Measurements from ENCODE around the gene GALNT16. TPM values are rescaled to one million over a fixed set of nuclear protein-coding genes. Genes with fewer than 3 reads are reported as not detected.

The GALNT16 gene
- total RNA-seq, 1 donor from 2014 or later: 12.4 TPM

DNA sequence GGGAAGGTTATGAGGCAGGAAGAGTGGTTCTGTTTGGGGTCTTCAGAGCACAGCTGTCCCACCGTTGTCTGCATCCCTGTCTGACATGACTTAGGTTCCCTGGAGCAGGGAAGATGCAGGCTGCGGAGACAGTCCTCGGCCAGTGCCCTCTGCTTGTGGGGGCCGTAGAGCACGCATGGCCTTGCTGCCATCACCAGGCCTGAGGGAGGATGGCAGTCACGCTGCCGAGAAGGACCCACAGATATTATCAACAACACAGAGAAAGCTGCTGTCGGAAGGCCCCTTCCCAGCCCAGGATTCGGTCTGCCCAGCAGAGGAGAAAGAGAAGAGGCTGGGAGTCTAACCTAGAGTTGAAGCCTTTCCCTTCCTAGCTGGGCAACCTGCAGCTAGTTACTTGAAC is 103.1 kb downstream of the GALNT16 start:
- no peaks in the 10 kb centered on the region for H3K36me3 Mint-ChIP-seq
- no peak for DNase-seq (ENCODE audit: extremely low spot score, unreplicated experiment)

DNA sequence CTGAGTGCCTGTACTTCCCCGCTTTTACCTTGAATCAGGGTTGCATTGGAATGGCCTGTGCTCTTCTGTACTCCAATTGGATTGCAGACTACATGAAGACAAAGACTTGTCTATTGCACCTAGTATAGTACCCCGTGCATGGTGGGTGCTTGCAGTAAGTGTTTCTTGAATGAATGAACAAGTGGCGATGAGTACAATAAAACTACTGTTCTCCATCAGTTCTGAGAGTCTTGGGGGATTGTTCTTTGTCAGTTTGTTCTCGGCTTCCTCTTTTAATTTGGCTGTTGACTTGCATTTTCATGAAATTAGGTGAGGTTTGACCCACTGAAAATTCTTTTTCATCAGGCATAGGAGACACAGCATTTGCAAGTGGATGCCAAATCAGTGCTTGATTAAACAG is 104.0 kb downstream of the GALNT16 start:
- TF ChIP-seq, protein P1, sequence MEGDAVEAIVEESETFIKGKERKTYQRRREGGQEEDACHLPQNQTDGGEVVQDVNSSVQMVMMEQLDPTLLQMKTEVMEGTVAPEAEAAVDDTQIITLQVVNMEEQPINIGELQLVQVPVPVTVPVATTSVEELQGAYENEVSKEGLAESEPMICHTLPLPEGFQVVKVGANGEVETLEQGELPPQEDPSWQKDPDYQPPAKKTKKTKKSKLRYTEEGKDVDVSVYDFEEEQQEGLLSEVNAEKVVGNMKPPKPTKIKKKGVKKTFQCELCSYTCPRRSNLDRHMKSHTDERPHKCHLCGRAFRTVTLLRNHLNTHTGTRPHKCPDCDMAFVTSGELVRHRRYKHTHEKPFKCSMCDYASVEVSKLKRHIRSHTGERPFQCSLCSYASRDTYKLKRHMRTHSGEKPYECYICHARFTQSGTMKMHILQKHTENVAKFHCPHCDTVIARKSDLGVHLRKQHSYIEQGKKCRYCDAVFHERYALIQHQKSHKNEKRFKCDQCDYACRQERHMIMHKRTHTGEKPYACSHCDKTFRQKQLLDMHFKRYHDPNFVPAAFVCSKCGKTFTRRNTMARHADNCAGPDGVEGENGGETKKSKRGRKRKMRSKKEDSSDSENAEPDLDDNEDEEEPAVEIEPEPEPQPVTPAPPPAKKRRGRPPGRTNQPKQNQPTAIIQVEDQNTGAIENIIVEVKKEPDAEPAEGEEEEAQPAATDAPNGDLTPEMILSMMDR (conservative IDR thresholded peaks at IDR 0.05): no peak

More for the DNA sequence above, 103.1 kb downstream of the GALNT16 start:
- TF ChIP-seq, protein P1 (conservative IDR thresholded peaks at IDR 0.05): peak; percentile 59
- Mint-ChIP-seq H3K9me3 (no peaks in the 10 kb centered on the region), H3K4me1 (ENCODE audit: unreplicated experiment) (no peaks in the 10 kb centered on the region), H3K27me3 (peaks cover 10% of the 10 kb centered on the region), H3K27ac (no peak overlapping the region), H3K4me3 (no peak overlapping the region)

DNA sequence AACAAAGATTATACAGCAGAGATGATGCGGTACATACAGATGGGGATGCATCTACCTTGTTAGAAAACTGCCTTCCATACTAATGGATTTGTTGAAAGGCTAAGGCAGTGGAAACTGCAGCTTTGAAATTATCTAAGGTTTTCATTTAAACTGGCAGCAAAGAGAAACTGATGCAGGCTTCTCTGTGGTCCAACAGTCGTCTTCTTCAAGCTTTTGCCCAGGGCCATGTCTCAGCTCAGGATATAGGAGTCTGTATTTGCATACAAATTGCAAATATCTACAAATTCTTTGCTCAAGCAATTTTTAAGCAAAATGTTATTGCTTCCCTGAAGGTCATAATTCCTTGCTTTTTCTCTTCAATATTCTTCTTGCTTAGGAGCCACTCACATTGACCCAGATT is 104.4 kb downstream of the GALNT16 start:
- Mint-ChIP-seq H3K27me3 (peaks cover 10% of the 10 kb centered on the region), H3K4me1 (ENCODE audit: unreplicated experiment) (no peaks in the 10 kb centered on the region), H3K4me3 (no peak overlapping the region), H3K36me3 (no peaks in the 10 kb centered on the region), H3K27ac (no peak overlapping the region), H3K9me3 (no peaks in the 10 kb centered on the region)
- DNase-seq (ENCODE audit: extremely low spot score, unreplicated experiment): no peak
- TF ChIP-seq, protein P1 (conservative IDR thresholded peaks at IDR 0.05): no peak

More for the DNA sequence above, 104.0 kb downstream of the GALNT16 start:
- Mint-ChIP-seq H3K4me3 (no peak overlapping the region), H3K36me3 (no peaks in the 10 kb centered on the region), H3K27me3 (peaks cover 10% of the 10 kb centered on the region), H3K4me1 (ENCODE audit: unreplicated experiment) (no peaks in the 10 kb centered on the region), H3K9me3 (no peaks in the 10 kb centered on the region), H3K27ac (no peak overlapping the region)
- DNase-seq (ENCODE audit: extremely low spot score, unreplicated experiment): no peak

DNA sequence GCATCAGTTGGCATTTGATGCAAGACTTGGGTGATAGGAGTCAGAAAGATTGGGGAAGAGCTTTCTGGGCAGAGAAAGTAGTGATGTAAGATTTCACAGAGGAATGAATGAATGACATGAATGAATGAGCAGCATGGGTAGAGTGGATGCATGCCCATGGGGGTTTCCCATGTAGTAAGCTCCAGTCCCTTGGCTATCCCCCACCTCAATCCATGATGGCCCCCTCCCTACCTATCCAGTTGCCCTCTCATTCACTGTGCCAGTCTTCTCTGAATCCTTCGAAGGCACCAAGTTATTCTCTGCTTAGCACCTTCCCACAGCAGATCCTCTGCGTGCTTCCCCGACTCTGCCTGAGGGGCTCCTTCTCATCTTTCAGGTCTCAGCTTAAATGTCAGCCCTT is 106.1 kb downstream of the GALNT16 start:
- Mint-ChIP-seq H3K4me3 (no peak overlapping the region), H3K4me1 (ENCODE audit: unreplicated experiment) (no peaks in the 10 kb centered on the region), H3K27me3 (peaks cover 9% of the 10 kb centered on the region), H3K9me3 (no peaks in the 10 kb centered on the region), H3K27ac (no peak overlapping the region), H3K36me3 (no peaks in the 10 kb centered on the region)
- TF ChIP-seq, protein P1 (conservative IDR thresholded peaks at IDR 0.05): no peak
- DNase-seq (ENCODE audit: extremely low spot score, unreplicated experiment): no peak

DNA sequence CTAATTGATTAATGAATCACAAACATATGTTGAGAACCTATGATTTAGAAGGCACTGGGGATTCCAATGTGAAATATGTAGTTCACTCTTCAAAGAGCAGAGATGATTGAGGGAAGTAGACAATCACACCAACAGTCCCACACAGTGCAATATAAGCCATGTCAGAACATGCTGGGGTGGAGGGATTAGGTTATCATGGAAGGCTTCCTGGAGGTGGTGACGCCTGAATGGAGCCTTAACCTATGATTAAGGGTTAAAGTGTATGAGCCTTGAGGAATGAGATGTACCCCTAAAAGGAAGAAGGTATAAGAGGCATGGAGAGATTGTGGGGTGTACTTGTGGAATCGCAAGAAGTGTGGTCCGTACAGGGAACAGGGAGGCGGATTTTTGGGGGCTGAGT is 106.8 kb downstream of the GALNT16 start:
- H3K9me3 Mint-ChIP-seq: no peaks in the 10 kb centered on the region
- peaks cover 5% of the 10 kb centered on the region for H3K27me3 Mint-ChIP-seq
- DNase-seq (ENCODE audit: extremely low spot score, unreplicated experiment): no peak
- no peak overlapping the region for H3K4me3 Mint-ChIP-seq
- TF ChIP-seq, protein P1 (conservative IDR thresholded peaks at IDR 0.05): no peak
- H3K4me1 Mint-ChIP-seq (ENCODE audit: unreplicated experiment): no peaks in the 10 kb centered on the region
- H3K27ac Mint-ChIP-seq: no peak overlapping the region
- H3K36me3 Mint-ChIP-seq: no peaks in the 10 kb centered on the region

DNA sequence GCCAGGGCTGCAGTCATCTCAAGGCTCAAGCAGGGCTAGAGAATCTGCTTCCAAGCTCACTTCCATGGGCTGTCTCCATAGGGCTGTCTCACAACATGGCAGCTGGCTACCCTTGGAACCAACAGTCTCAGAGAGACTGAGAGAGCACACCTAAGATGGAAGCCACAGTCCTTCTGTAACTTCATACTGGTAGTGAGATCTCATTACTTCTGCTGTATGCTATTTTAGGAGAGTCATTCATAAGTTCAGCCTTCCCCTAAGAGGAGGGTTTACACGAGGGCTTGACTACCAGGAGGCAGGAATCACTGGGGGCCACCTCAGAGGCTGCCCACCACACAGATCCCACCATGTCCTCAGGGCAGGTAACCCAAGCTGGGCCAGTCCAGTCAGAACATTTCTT is 108.4 kb downstream of the GALNT16 start:
- no peaks in the 10 kb centered on the region for H3K9me3 Mint-ChIP-seq

More for the DNA sequence above, 108.4 kb downstream of the GALNT16 start:
- H3K4me3 Mint-ChIP-seq: no peak overlapping the region
- H3K4me1 Mint-ChIP-seq (ENCODE audit: unreplicated experiment): no peaks in the 10 kb centered on the region
- H3K27ac Mint-ChIP-seq: no peak overlapping the region
- H3K36me3 Mint-ChIP-seq: peaks cover 3% of the 10 kb centered on the region
- DNase-seq (ENCODE audit: extremely low spot score, unreplicated experiment): no peak
- peaks cover 5% of the 10 kb centered on the region for H3K27me3 Mint-ChIP-seq
- TF ChIP-seq, protein P1 (conservative IDR thresholded peaks at IDR 0.05): no peak
